GM06990 (cell line): ENCODE results near the gene DNM2.

Source experiments
- DNase-seq: peaks from one replicate; pipeline ENCODE4 v3.0.0-alpha.2; 2011; ENCODE audit not compliant: insufficient read length; ENCODE audit errors: extremely low read depth
- H3K27me3 ChIP-seq: replicated peaks from 2 replicates; pipeline ENCODE4 v1.6.0; 2011; ENCODE audit warnings: low read length; ENCODE audit not compliant: control insufficient read depth, insufficient read depth
- H3K36me3 ChIP-seq: 2 replicates; pipeline ENCODE4 v1.5.1; 2011; ENCODE audit warnings: low read length; ENCODE audit not compliant: control insufficient read depth, insufficient read depth
- H3K4me3 ChIP-seq: replicated peaks from 2 replicates; pipeline ENCODE4 v1.5.1; 2011; ENCODE audit warnings: low read depth, mild to moderate bottlenecking, control low read depth, low read length
- CTCF ChIP-seq: IDR thresholded peaks from 2 replicates; pipeline ENCODE4 v1.5.1; 2011; ENCODE audit warnings: low read length, control low read depth, mild to moderate bottlenecking, inconsistent platforms; ENCODE audit not compliant: insufficient read depth, poor library complexity, severe bottlenecking

DNM2 gene

DNA sequence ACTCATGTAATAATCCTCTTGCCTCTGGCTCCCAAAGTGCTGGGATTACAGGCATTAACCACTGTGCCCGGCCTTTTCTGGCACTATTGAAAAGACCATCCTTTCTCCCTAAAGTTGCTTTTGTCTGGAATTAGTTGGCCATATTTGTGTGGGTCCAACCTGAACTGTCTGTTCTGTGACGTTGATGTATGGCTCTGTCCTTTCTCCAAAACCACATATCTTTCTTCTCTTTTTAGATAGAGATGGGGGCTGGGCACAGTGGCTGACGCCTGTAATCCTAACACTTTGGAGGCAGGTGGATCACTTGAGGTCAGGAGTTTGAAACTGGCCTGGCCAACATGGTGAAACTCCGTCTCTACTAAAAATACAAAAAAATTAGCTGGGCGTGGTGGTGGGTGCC lies 17.9 kb downstream of the DNM2 start:
- peaks cover 2% of the 10 kb centered on the region; the same call in 1 of the 2 replicates for H3K36me3 ChIP-seq
- H3K27me3 ChIP-seq: no peaks in the 10 kb centered on the region
- no peak for TF ChIP-seq CTCF
- no peak for DNase-seq
- no peak overlapping the region for H3K4me3 ChIP-seq

GRCh38 chr19:10736189-10736588 lies 18.3 kb downstream of the DNM2 start:
- DNase-seq: no peak
- peaks cover 2% of the 10 kb centered on the region; the same call in 1 of the 2 replicates for H3K36me3 ChIP-seq
- no peak for TF ChIP-seq CTCF
- H3K27me3 ChIP-seq: no peaks in the 10 kb centered on the region
- H3K4me3 ChIP-seq: no peak overlapping the region

DNA sequence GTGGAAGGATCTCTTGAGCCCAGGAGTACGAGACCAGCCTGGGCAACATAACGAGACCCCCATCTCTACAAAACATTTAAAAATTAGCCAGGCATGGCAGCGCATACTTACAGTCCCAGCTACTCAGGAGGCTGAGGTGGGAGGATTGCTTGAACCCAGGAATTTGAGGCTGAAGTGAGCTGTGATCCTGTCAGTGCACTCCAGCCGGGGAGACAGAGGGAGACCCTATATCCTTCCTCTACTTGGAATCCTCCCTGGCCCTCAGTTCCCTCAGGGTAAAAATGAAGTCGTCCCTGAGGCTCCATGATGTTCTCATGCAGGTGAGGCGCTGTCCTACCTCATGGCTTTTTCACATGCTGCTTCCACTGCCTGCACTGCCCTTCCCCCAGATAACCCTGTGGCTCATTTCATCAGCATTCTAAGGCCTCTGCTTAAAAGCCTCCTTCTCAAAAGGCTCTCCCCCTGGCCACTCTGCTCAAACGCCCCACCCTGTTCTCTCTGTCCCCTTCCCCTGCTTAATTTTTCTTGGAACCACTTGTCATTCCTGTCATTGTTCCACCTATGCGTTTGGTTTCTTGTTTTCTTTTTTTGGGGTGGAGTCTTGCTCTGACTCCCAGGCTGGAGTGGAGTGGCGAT lies 19.2 kb downstream of the DNM2 start:
- DNase-seq: no peak
- Histone ChIP-seq H3K27me3 (no peaks in the 10 kb centered on the region), H3K36me3 (peaks cover 2% of the 10 kb centered on the region; the same call in 1 of the 2 replicates), H3K4me3 (no peak overlapping the region)
- no peak for TF ChIP-seq CTCF

GRCh38 chr19:10737722-10738121 lies 19.8 kb downstream of the DNM2 start:
- Histone ChIP-seq H3K36me3 (peaks cover 2% of the 10 kb centered on the region), H3K4me3 (no peak overlapping the region), H3K27me3 (no peaks in the 10 kb centered on the region)
- DNase-seq: no peak
- no peak for TF ChIP-seq CTCF

DNA sequence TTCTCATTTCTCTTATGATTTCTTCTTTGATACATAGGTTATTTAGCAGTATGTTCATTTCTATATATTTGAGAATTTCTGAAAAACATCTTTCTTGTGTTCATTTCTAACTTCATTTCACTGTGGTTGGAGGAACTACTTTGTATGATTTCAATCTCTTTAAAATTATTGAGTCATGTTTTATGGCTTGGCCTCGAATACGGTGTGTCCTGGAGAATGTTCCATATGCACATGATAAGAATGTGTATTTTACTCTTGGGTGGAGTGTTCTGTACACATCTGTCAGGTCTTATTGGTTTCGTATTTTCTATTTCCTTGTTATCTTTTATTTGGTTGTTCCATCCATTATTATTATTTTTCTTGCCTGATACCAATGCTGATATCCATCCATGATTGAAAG lies 22.9 kb downstream of the DNM2 start:
- no peak for DNase-seq
- no peak for TF ChIP-seq CTCF
- Histone ChIP-seq H3K27me3 (no peaks in the 10 kb centered on the region), H3K36me3 (peaks cover 2% of the 10 kb centered on the region), H3K4me3 (no peak overlapping the region)

- no peaks in the 10 kb centered on the region; the same call in none of the 2 replicates for H3K36me3 ChIP-seq
- DNase-seq: no peak
- TF ChIP-seq CTCF: no peak
- H3K4me3 ChIP-seq: no peak overlapping the region
- H3K27me3 ChIP-seq: no peaks in the 10 kb centered on the region
Measured at GRCh38 chr19:10742476-10742875, 24.6 kb downstream of the DNM2 start.
